ENCODE measurements around the gene MTMR2. TPM values are rescaled to one million over a fixed set of nuclear protein-coding genes. Genes with fewer than 3 reads are reported as not detected.
A peak's percentile ranks its signal among the peaks of the same experiment; 100 is the strongest.

The MTMR2 gene
- polyA plus RNA-seq, 2 of the 4 experiments (the other 2 are of a cell fraction), result 22.2 to 28.7 TPM

DNA sequence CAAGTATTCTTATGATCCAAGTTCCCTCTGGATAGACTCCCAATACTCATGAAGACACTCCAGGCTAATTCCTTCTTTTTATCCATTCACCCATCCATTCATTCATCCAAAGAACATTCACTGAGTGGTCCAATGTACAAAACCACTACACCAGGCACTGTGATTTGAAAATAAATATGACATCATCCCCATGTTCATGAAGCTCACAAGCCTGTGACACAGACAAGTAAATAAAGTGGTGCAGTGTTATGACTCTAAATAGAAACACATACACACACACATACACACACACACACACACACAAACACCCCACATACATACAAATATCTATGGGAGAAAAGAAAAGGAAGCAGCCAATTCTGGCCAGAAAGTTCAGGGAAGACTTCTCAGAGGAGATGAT, 35.5 kb downstream of the MTMR2 start:
- no peak for FAIRE-seq
- DNase-seq (ENCODE audit: low read depth in 1 of 2, low spot score in 1 of 2), result no peak
- Histone ChIP-seq H3K4me3 (no peak overlapping the region), H3K4me2 (no peak overlapping the region), H3K9me3 (no peaks in the 10 kb centered on the region), H3K4me1 (0 out of 3 replicates have a peak, but pooled peaks cover 2% of the 10 kb centered on the region), H3K27ac (no peak overlapping the region)
- TF ChIP-seq TP53 (CRISPR knock-in tag; IDR thresholded peaks at IDR 0.05) (no peak), USF2 (IDR thresholded peaks at IDR 0.05) (no peak), CBX8 (IDR thresholded peaks at IDR 0.05) (no peak), HOXB5 (CRISPR knock-in tag; IDR thresholded peaks at IDR 0.05) (no peak), SREBF2 (IDR thresholded peaks at IDR 0.05) (no peak), POLR2A (IDR thresholded peaks at IDR 0.05; ENCODE audit: low read length) (no peak), FOSL2 (IDR thresholded peaks at IDR 0.05) (no peak), FOSL2 (CRISPR knock-in tag; IDR thresholded peaks at IDR 0.05) (no peak), BHLHE40 (IDR thresholded peaks at IDR 0.05; ENCODE audit: low read depth, low read length) (no peak), MYC (IDR thresholded peaks at IDR 0.05; ENCODE audit: borderline replicate concordance, low read length) (no peak)
- ChIA-PET CTCF (interaction anchor here (1.2 kb wide), 1 partner anchor 256 kb away, joined by 5 read pairs; no protein-coding TSS in a partner anchor), POLR2A (no interaction called here)
- ATAC-seq, result no peak

DNA sequence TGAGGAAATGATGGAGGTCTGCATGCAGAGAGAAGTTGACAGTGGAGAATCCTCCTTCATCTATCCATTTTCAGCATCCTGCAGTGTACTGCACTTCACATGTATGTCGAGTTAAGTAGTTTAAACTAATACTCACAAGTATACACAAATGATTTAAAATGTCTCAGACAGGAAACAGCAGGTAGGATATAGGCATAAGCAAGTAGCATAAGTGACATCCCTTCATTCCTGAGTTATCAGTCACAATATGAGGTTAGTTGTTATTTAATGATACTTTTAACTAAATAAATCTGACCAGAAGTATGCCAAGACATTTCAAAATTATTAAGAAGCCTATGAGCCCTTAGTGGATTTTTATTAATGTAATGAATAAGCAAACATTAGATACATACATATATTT, 37.4 kb downstream of the MTMR2 start:
- 70% methylated on average over 1 of the region's 1 CpG for WGBS (ENCODE audit: missing lambda C conversion rate)
- no peak for TF ChIP-seq HEYL (CRISPR knock-in tag; IDR thresholded peaks at IDR 0.05)
- TF ChIP-seq MYC (IDR thresholded peaks at IDR 0.05; ENCODE audit: borderline replicate concordance, low read length), result no peak
- no peak for TF ChIP-seq TP53 (CRISPR knock-in tag; IDR thresholded peaks at IDR 0.05)
- TF ChIP-seq CBX8 (IDR thresholded peaks at IDR 0.05), result no peak
- DNase-seq (ENCODE audit: low read depth in 1 of 2, low spot score in 1 of 2) (no peak), FAIRE-seq (no peak), ATAC-seq (no peak)
- Histone ChIP-seq H3K4me1 (0 out of 3 replicates have a peak, but pooled peaks cover 2% of the 10 kb centered on the region), H3K4me2 (no peak overlapping the region), H3K27ac (no peak overlapping the region), H3K9me3 (no peaks in the 10 kb centered on the region), H3K4me3 (no peak overlapping the region)
- ChIA-PET CTCF (no interaction called here), POLR2A (no interaction called here)

- ChIA-PET CTCF (no interaction called here), POLR2A (no interaction called here)
- Histone ChIP-seq H3K4me2 (no peak overlapping the region), H3K4me3 (no peak overlapping the region), H3K4me1 (0 out of 3 replicates have a peak, but pooled peaks cover 2% of the 10 kb centered on the region), H3K27ac (no peak overlapping the region), H3K9me3 (no peaks in the 10 kb centered on the region)
- WGBS (ENCODE audit: missing lambda C conversion rate), result 100% methylated on average over 2 of the region's 2 CpGs
- ATAC-seq (no peak), FAIRE-seq (no peak), DNase-seq (ENCODE audit: low read depth in 1 of 2, low spot score in 1 of 2) (no peak)
- TF ChIP-seq, protein P1, sequence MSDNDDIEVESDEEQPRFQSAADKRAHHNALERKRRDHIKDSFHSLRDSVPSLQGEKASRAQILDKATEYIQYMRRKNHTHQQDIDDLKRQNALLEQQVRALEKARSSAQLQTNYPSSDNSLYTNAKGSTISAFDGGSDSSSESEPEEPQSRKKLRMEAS (IDR thresholded peaks at IDR 0.05), result no peak
- peak; percentile 74 for TF ChIP-seq MAFK (IDR thresholded peaks at IDR 0.05; ENCODE audit: partially characterized antibody)
These were observed 39.1 kb downstream of the MTMR2 start for GRCh38 chr11:95884802-95885201.

DNA sequence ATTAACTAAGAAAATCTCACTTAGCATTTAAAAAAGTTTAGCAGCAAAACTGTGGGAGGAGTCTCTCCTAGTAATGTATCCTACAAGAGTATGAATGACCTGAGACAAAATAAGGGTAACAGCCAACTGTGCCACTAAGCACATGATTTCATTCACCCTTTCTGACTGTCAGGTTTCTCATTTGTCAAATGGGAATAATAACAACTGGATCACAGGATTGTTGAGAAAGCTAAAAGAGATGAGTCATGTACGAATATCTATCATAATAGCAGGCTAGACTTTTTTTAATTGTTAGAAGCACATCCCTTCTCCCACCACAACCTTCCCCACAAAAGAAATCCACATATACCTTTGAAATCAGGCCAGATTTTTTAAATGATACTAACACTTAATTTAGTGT, 39.5 kb downstream of the MTMR2 start:
- CTCF ChIA-PET, result no interaction called here
- H3K9me3 ChIP-seq, result no peaks in the 10 kb centered on the region
- no peak overlapping the region for H3K27ac ChIP-seq
- 86% methylated on average over 1 of the region's 1 CpG for WGBS (ENCODE audit: missing lambda C conversion rate)
- POLR2A ChIA-PET, result no interaction called here
- FAIRE-seq (no peak), DNase-seq (ENCODE audit: low read depth in 1 of 2, low spot score in 1 of 2) (no peak), ATAC-seq (no peak)
- 0 out of 3 replicates have a peak, but pooled peaks cover 2% of the 10 kb centered on the region for H3K4me1 ChIP-seq
- no peak overlapping the region for H3K4me2 ChIP-seq
- H3K4me3 ChIP-seq, result no peak overlapping the region
- TF ChIP-seq HEYL (CRISPR knock-in tag; IDR thresholded peaks at IDR 0.05), result no peak
- TF ChIP-seq RARB (CRISPR knock-in tag; IDR thresholded peaks at IDR 0.05), result no peak
- no peak for TF ChIP-seq MAFK (IDR thresholded peaks at IDR 0.05; ENCODE audit: partially characterized antibody)
- no peak for TF ChIP-seq POLR2A (IDR thresholded peaks at IDR 0.05; ENCODE audit: low read length)

DNA sequence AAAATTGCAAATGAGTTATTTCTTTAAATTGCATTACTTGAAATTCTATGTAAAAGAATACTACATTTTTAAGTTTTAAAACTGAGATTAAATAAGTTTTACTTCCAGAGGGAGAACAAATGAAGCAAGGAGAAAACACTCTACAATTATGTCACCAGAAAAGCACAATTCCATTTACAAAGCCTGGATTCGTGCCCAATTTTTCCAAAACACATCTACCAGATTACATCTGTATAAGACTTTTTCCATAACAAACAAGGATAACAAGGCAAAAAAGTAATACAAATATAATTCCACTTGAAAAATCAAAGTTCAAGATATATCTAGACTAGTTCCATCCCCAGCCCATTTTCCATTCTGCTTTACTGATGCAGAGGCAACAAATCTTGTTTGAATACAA, 40.5 kb downstream of the MTMR2 start:
- POLR2A ChIA-PET, result no interaction called here
- WGBS (ENCODE audit: missing lambda C conversion rate), result 82% methylated on average over 1 of the region's 1 CpG
- H3K27ac ChIP-seq, result no peak overlapping the region
- no peak for ATAC-seq
- H3K4me3 ChIP-seq, result no peak overlapping the region
- no peak overlapping the region for H3K4me2 ChIP-seq
- TF ChIP-seq TFCP2L1 (CRISPR knock-in tag; IDR thresholded peaks at IDR 0.05) (no peak), RARB (CRISPR knock-in tag; IDR thresholded peaks at IDR 0.05) (no peak), PHF8 (IDR thresholded peaks at IDR 0.05; ENCODE audit: borderline replicate concordance, low read depth) (no peak)
- CTCF ChIA-PET, result no interaction called here
- 0 out of 3 replicates have a peak, but pooled peaks cover 2% of the 10 kb centered on the region for H3K4me1 ChIP-seq
- FAIRE-seq, result no peak
- H3K9me3 ChIP-seq, result no peaks in the 10 kb centered on the region
- DNase-seq (ENCODE audit: low read depth in 1 of 2, low spot score in 1 of 2), result no peak
